Karpas-422 (cell line): Measurements from ENCODE around the gene AGAP1. TPM values are rescaled to one million over a fixed set of nuclear protein-coding genes. Genes with fewer than 3 reads are reported as not detected.

Experiments used
- DNase-seq: peaks from one replicate; pipeline ENCODE4 v3.0.0-alpha.2; 2015
- H2AFZ ChIP-seq: fragments of 200-600 bp; sonication (generic); 2 replicates; pipeline ENCODE4 v1.6.1; 2014; ENCODE audit warnings: antibody characterized with exemption, low read length, mixed read lengths
- H3K27ac ChIP-seq: fragments of 200-600 bp; sonication (generic); 2 replicates; pipeline ENCODE4 v1.5.1; 2014; ENCODE audit warnings: mild to moderate bottlenecking, low read length, moderate library complexity
- H3K27me3 ChIP-seq: fragments of 200-600 bp; sonication (generic); 2 replicates; pipeline ENCODE4 v1.6.1; 2014; ENCODE audit warnings: low read length, mixed read lengths
- H3K36me3 ChIP-seq: fragments of 200-600 bp; sonication (generic); 2 replicates; pipeline ENCODE4 v1.6.1; 2014; ENCODE audit warnings: low read length, mixed read lengths; ENCODE audit not compliant: insufficient read depth
- H3K4me1 ChIP-seq: fragments of 200-600 bp; sonication (generic); 2 replicates; pipeline ENCODE4 v1.6.1; 2014; ENCODE audit warnings: mild to moderate bottlenecking, low read length, mixed read lengths
- H3K4me2 ChIP-seq: fragments of 200-600 bp; sonication (generic); 2 replicates; pipeline ENCODE4 v1.6.1; 2014; ENCODE audit warnings: low read length, low read depth, mild to moderate bottlenecking; ENCODE audit not compliant: poor library complexity, severe bottlenecking
- H3K4me3 ChIP-seq: fragments of 200-600 bp; sonication (generic); 2 replicates; pipeline ENCODE4 v1.5.1; 2014; ENCODE audit warnings: mild to moderate bottlenecking, antibody characterized with exemption, low read length, mixed read lengths
- H3K79me2 ChIP-seq: fragments of 200-600 bp; sonication (generic); 2 replicates; pipeline ENCODE4 v1.6.1; 2014; ENCODE audit warnings: mild to moderate bottlenecking, low read length, mixed read lengths
- H3K9ac ChIP-seq: fragments of 200-600 bp; sonication (generic); 2 replicates; pipeline ENCODE4 v1.6.0; 2014; ENCODE audit warnings: low read length
- H3K9me2 ChIP-seq: fragments of 200-600 bp; sonication (generic), shearing (Covaris generic); replicated peaks from 2 replicates; pipeline ENCODE4 v1.6.0; 2014; ENCODE audit warnings: mild to moderate bottlenecking, low read length, moderate library complexity; ENCODE audit not compliant: insufficient read depth
- H3K9me3 ChIP-seq: fragments of 300-700, 200-600 bp; sonication (generic); 2 replicates; pipeline ENCODE4 v1.6.1; 2014; ENCODE audit warnings: low read length, mixed read lengths
- H4K20me1 ChIP-seq: fragments of 200-600 bp; sonication (generic); 2 replicates; pipeline ENCODE4 v1.6.1; 2014; ENCODE audit warnings: mild to moderate bottlenecking, antibody characterized with exemption, low read length, low read depth; ENCODE audit not compliant: insufficient read depth
- total RNA-seq: library from RNA; depleted of rRNA; stranded (reverse); fragments of >200 nt; shearing (Covaris generic); gene quantifications from 2 replicates; pipeline ENCODE4 v1.2.3, GENCODE V29; 2014; ENCODE audit warnings: low replicate concordance

The AGAP1 gene
- total RNA-seq, 1 experiment from 2014 or later: not detected

- Histone ChIP-seq H3K4me3 (no peak overlapping the region), H3K79me2 (no peaks in the 10 kb centered on the region), H2AFZ (no peak overlapping the region), H3K27ac (no peak overlapping the region), H3K9ac (no peak overlapping the region), H3K4me1 (no peaks in the 10 kb centered on the region), H3K4me2 (no peak overlapping the region), H3K9me2 (no peaks in the 10 kb centered on the region), H3K36me3 (no peaks in the 10 kb centered on the region), H3K27me3 (no peaks in the 10 kb centered on the region), H4K20me1 (no peaks in the 10 kb centered on the region), H3K9me3 (no peaks in the 10 kb centered on the region)
- no peak for DNase-seq
Observed at GRCh38 chr2:235577404-235578330, 83.8 kb downstream of the AGAP1 start.

GRCh38 chr2:235579128-235579527, 85.3 kb downstream of the AGAP1 start:
- no peak for DNase-seq
- no peak overlapping the region for H3K9ac ChIP-seq
- no peaks in the 10 kb centered on the region for H3K27me3 ChIP-seq
- no peaks in the 10 kb centered on the region for H4K20me1 ChIP-seq
- H3K4me1 ChIP-seq: no peaks in the 10 kb centered on the region
- no peak overlapping the region for H3K4me3 ChIP-seq
- H3K9me3 ChIP-seq: no peaks in the 10 kb centered on the region
- no peak overlapping the region for H3K4me2 ChIP-seq
- no peaks in the 10 kb centered on the region for H3K79me2 ChIP-seq
- no peak overlapping the region for H2AFZ ChIP-seq
- no peak overlapping the region for H3K27ac ChIP-seq
- no peaks in the 10 kb centered on the region for H3K36me3 ChIP-seq
- no peaks in the 10 kb centered on the region for H3K9me2 ChIP-seq

- Histone ChIP-seq H3K27ac (no peak overlapping the region), H3K36me3 (no peaks in the 10 kb centered on the region), H3K4me3 (no peak overlapping the region), H3K4me2 (no peak overlapping the region), H3K4me1 (no peaks in the 10 kb centered on the region), H3K9ac (no peak overlapping the region), H4K20me1 (no peaks in the 10 kb centered on the region), H2AFZ (no peak overlapping the region), H3K9me2 (no peaks in the 10 kb centered on the region), H3K79me2 (no peaks in the 10 kb centered on the region), H3K27me3 (no peaks in the 10 kb centered on the region), H3K9me3 (no peaks in the 10 kb centered on the region)
- DNase-seq: no peak
Observed at GRCh38 chr2:235580426-235581157, 86.7 kb downstream of the AGAP1 start.

- DNase-seq: no peak
- no peaks in the 10 kb centered on the region for H4K20me1 ChIP-seq
- H3K4me1 ChIP-seq: no peaks in the 10 kb centered on the region
- H3K4me3 ChIP-seq: no peak overlapping the region
- no peaks in the 10 kb centered on the region for H3K27me3 ChIP-seq
- no peak overlapping the region for H2AFZ ChIP-seq
- no peaks in the 10 kb centered on the region for H3K79me2 ChIP-seq
- H3K27ac ChIP-seq: no peak overlapping the region
- H3K9me2 ChIP-seq: no peaks in the 10 kb centered on the region
- H3K9me3 ChIP-seq: no peaks in the 10 kb centered on the region
- H3K9ac ChIP-seq: no peak overlapping the region
- H3K36me3 ChIP-seq: no peaks in the 10 kb centered on the region
- no peak overlapping the region for H3K4me2 ChIP-seq
Observed at GRCh38 chr2:235582081-235582686, 88.3 kb downstream of the AGAP1 start.

GRCh38 chr2:235582729-235583128, 88.9 kb downstream of the AGAP1 start:
- no peak for DNase-seq
- no peak overlapping the region for H3K9ac ChIP-seq
- no peaks in the 10 kb centered on the region for H3K79me2 ChIP-seq

GRCh38 chr2:235583144-235583543, 89.3 kb downstream of the AGAP1 start:
- Histone ChIP-seq H3K9ac (no peak overlapping the region), H3K27me3 (no peaks in the 10 kb centered on the region), H3K4me3 (no peak overlapping the region), H3K4me1 (no peaks in the 10 kb centered on the region), H3K4me2 (no peak overlapping the region), H3K9me2 (no peaks in the 10 kb centered on the region), H3K36me3 (no peaks in the 10 kb centered on the region), H3K27ac (no peak overlapping the region), H3K9me3 (no peaks in the 10 kb centered on the region), H2AFZ (no peak overlapping the region), H4K20me1 (no peaks in the 10 kb centered on the region), H3K79me2 (no peaks in the 10 kb centered on the region)
- DNase-seq: no peak

More at GRCh38 chr2:235582729-235583128, 88.9 kb downstream of the AGAP1 start:
- Histone ChIP-seq H4K20me1 (no peaks in the 10 kb centered on the region), H3K27ac (no peak overlapping the region), H3K4me2 (no peak overlapping the region), H3K9me2 (no peaks in the 10 kb centered on the region), H3K27me3 (no peaks in the 10 kb centered on the region), H2AFZ (no peak overlapping the region), H3K36me3 (no peaks in the 10 kb centered on the region), H3K9me3 (no peaks in the 10 kb centered on the region), H3K4me3 (no peak overlapping the region), H3K4me1 (no peaks in the 10 kb centered on the region)

GRCh38 chr2:235583925-235584637, 90.2 kb downstream of the AGAP1 start:
- Histone ChIP-seq H3K27me3 (no peaks in the 10 kb centered on the region), H3K36me3 (no peaks in the 10 kb centered on the region), H3K9me3 (no peaks in the 10 kb centered on the region), H3K79me2 (no peaks in the 10 kb centered on the region), H2AFZ (no peak overlapping the region), H3K9ac (no peak overlapping the region), H3K9me2 (no peaks in the 10 kb centered on the region), H3K27ac (no peak overlapping the region), H3K4me1 (no peaks in the 10 kb centered on the region), H3K4me3 (no peak overlapping the region), H4K20me1 (no peaks in the 10 kb centered on the region), H3K4me2 (no peak overlapping the region)
- DNase-seq: no peak
